ENCODE data around the gene ZNF654. TPM values are rescaled to one million over a fixed set of nuclear protein-coding genes. Genes with fewer than 3 reads are reported as not detected.
"Not testable (repeated sequence)": the region's sequence is repeated elsewhere in the genome, so short reads cannot be mapped to it uniquely, and the experiment has no call there.

The ZNF654 gene
- total RNA-seq, 1 experiment from 2014 or later, result 5.4 TPM

DNA sequence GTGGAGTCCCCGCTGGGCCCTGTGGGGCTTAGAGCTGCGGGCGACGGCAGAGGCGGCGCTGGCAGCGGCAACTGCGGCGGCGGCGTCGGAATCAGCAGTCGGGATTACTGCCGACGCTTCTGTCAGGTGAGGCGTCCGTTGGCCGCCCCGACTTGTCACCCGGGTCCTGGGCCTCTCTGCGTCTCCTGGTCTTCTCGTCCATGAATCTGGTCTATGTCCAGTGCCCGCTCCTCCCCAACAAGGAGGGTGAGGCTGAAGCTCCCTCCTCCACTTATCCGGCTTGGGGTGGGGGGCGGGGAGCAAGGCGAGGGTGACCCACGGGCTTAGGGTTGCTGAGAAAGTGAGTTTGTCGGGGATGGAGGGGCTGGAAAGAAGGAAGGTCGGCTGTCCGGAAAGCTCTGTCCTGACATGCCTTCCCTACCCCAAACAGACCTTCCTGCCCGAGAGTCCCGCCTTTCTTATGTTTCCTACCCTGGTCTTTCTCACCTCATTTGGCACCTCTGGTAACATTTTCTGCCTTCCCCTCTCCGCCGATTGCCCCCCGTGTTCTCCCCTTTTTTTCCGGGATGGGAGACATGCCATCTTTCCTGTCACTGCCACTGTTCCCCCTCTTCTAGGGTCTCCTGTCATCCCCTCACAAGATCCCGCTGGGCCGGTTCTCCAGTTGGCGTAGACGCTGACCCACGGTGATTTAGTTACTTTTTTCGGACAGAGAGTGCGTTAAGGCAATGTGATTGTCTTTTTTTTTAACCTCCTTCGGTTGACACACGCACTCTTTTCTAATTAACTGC, 520 bp downstream of the ZNF654 start:
- no peak for DNase-seq (ENCODE audit: low read depth)

DNA sequence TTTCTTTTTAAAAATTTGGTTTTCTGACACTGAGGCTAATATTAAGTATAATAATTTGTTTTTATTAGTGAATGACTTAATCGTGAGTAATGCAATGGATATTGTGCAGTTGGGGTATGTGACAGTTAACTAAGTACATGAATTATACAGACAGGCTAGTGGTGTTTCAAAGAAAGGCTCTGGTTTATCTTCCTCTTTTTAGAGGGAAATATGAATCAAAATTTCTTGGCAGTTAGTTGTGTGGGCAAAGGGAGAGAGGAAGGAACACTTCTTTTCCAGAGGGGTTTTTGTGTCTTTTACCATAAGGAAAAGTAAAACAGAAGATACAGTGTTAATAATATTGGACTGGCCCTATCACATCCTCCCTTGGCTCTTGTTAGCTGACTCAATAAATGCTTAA, 2.7 kb downstream of the ZNF654 start:
- DNase-seq (ENCODE audit: low read depth), result no peak

DNA sequence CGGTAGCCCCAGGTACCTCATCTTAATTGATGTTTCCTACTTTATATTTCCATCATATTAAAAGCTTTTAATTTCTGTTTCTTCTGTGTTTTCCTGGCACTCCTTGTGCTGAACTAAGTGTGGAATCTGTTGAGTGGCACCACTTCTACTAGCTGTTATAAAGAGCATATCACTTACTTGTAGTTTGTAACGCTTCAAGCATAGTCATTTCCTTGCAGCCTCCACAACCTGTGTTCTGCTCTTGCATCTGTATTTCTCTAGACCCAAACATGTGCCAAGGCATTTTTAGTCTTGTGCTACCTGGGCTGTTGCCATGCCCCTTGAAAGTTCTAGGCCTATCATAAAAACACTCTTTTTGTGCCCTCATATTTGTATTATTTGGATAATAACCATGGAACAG, 16.0 kb downstream of the ZNF654 start:
- DNase-seq (ENCODE audit: low read depth), result no peak

- DNase-seq (ENCODE audit: low read depth), result no peak
These were observed 16.4 kb downstream of the ZNF654 start for GRCh38 chr3:88075497-88075896.

- no peak for DNase-seq (ENCODE audit: low read depth)
These were observed 17.7 kb downstream of the ZNF654 start for GRCh38 chr3:88076712-88077111.

- no peak for DNase-seq (ENCODE audit: low read depth)
These were observed 19.9 kb downstream of the ZNF654 start for GRCh38 chr3:88078932-88079331.

- no peak for DNase-seq (ENCODE audit: low read depth)
These were observed 23.8 kb downstream of the ZNF654 start for GRCh38 chr3:88082854-88083253.

GRCh38 chr3:88084097-88084501, 25.0 kb downstream of the ZNF654 start:
- DNase-seq (ENCODE audit: low read depth), result no peak

DNA sequence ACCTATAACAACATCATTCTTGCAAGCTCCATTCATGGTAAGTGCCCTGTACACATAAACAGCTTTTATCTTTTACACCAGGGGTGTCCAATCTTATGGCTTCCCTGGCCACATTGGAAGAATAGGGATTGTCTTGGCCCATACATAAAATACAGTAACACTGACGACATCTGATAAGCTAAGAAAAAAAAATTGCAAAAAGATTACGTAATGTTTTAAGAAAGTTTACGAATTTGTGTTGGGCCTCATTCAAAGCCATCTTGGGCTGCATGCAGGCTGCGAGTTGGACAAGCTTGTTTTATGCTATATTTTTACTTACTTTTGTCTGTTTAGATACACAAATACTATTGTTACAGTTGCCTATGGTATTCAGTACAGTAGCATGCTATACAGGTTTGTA, 31.6 kb downstream of the ZNF654 start:
- no peak for DNase-seq (ENCODE audit: low read depth)

DNA sequence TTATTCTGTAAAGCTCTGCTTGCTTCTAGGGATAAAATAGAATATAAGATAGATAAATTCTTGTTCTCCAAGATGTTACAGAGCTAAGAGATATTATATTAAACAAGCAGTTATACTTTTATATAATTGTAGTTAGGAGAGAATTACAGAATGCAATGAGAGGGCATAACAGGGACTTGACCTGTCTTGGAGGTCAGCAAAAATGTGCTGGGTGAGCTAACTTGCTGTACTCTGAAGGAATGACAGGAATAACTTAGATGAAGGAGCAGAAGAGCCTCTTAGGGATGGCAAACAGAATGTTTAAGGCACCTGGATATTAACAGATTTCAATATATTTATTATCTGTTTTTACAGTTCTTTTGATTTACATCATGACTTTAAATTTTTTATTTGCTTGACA, 33.2 kb downstream of the ZNF654 start:
- DNase-seq (ENCODE audit: low read depth), result no peak

- DNase-seq (ENCODE audit: low read depth), result no peak
These were observed 34.2 kb downstream of the ZNF654 start for GRCh38 chr3:88093266-88093665.

GRCh38 chr3:88101142-88101541, 42.1 kb downstream of the ZNF654 start:
- no peak for DNase-seq (ENCODE audit: low read depth)

GRCh38 chr3:88105325-88105724, 46.3 kb downstream of the ZNF654 start:
- DNase-seq (ENCODE audit: low read depth), result no peak

- no peak for DNase-seq (ENCODE audit: low read depth)
These were observed 53.2 kb downstream of the ZNF654 start for GRCh38 chr3:88112289-88112688.

GRCh38 chr3:88113311-88114162, 54.5 kb downstream of the ZNF654 start:
- peak; percentile 57 for DNase-seq (ENCODE audit: low read depth)

DNA sequence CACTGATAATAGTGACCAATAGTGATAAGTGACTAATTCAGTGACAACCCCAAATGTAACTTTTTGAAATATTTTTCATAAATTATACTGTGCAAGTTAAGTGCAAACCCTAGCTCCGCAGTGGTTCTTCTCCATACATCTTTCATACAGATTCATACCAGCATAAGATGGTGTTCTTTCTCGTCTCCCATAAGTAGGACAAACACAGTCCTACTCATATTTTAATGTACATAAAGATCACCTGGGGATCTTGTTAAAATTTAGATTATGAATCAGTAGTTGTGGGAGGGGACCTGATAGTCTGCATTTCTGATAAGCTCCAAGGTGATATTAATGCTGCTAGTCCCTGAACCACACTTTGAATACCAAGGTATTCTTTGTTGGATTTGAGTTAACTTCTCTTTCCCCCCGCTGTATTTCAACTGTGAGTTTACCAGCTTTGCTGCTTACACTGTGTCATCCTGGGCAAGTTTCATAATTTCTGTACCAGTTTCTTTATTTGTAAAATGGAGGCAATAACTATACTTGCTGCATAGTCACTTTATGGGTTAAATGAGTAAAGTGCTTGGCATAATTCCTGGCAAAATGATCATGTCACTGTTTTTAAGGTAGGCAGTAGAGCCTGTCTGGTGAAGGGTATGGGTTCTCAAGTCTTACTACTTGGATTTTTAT, 56.0 kb downstream of the ZNF654 start:
- no peak for DNase-seq (ENCODE audit: low read depth)

GRCh38 chr3:88117683-88118082, 58.6 kb downstream of the ZNF654 start:
- DNase-seq (ENCODE audit: low read depth), result no peak

DNA sequence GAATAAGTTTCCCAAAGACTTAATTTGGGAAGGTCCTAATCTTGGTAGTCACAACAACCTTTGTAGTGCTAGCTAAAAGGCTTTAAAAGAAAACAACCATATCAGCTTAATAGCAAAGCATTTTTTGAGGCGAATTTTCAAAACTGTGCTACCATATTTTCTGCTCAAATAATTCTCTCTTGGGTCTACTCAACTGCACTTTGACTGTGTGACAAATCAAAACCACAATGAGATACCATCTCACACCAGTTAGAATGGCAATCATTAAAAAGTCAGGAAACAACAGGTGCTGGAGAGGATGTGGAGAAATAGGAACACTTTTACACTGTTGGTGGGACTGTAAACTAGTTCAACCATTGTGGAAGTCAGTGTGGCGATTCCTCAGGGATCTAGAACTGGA, 59.5 kb downstream of the ZNF654 start:
- DNase-seq (ENCODE audit: low read depth), result not testable (repeated sequence)

DNA sequence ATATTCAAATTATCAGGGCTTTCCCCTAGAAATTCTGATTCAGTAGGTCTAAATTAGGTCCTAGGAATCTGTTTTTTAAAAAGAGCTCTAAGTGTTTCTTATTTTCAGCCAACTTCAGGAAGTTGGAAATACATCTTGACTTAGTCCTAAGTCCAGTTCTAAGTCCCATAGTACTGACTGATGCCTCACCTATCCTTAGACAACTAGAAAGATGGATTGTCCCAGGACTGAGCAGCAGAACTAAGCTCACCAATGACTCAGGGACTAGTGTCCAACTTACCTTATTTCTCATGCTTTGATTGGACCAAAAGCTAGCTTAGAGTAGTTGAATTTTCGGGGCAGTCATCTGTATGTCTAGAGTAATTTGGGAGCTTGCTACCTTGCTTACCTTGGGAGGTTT, 64.5 kb downstream of the ZNF654 start:
- no peak for DNase-seq (ENCODE audit: low read depth)

GRCh38 chr3:88131695-88132094, 72.6 kb downstream of the ZNF654 start:
- no peak for DNase-seq (ENCODE audit: low read depth)

DNA sequence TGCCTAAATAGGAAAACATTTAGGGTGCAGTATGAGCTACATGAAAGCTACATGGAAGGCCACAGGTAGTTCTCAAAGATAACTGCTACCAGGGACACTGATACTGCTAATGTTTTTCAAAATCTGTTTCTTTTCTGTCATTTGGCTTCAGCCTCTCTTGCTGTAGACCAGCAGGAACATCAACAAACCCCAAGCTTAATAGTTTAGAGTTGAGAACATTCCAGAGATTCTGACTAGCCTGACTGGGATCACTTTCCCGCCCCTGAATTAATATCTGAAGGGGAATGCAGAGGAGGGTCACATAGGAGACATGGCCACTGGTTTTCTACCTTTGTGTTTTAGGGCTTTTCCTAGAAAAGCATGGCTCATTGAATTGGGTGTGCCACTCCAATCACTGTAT, 73.8 kb downstream of the ZNF654 start:
- no peak for DNase-seq (ENCODE audit: low read depth)

- no peak for DNase-seq (ENCODE audit: low read depth)
These were observed 74.7 kb downstream of the ZNF654 start for GRCh38 chr3:88133711-88134263.
